Measurements from ENCODE around the gene SULT2B1. TPM values are rescaled to one million over a fixed set of nuclear protein-coding genes. Genes with fewer than 3 reads are reported as not detected.

The SULT2B1 gene
- total RNA-seq, 2 donors from 2014 or later = 1.0 TPM; not detected in 1

GRCh38 chr19:48544856-48545750, 6.9 kb upstream of the SULT2B1 start:
- intact Hi-C loops (cut with DNase I) = no loop called here
- Histone ChIP-seq H3K27me3 (no peaks in the 10 kb centered on the region), H3K9me3 (no peaks in the 10 kb centered on the region), H3K4me3 (no peak overlapping the region), H3K27ac (no peak overlapping the region), H3K4me1 (peaks cover 9% of the 10 kb centered on the region), H3K36me3 (replicated peaks in 1 of 2; ENCODE audit: insufficient read depth in 1 of 2, low read depth in 2 of 2) (no peaks in the 10 kb centered on the region)
- TF ChIP-seq CTCF (IDR thresholded peaks at IDR 0.05) (no peak), POLR2A (IDR thresholded peaks at IDR 0.05) (no peak)
- no peak for ATAC-seq
- no peak for DNase-seq
- 52 to 63% methylated on average over 17 to 24 of the region's 25 CpGs for WGBS, 2 donors

DNA sequence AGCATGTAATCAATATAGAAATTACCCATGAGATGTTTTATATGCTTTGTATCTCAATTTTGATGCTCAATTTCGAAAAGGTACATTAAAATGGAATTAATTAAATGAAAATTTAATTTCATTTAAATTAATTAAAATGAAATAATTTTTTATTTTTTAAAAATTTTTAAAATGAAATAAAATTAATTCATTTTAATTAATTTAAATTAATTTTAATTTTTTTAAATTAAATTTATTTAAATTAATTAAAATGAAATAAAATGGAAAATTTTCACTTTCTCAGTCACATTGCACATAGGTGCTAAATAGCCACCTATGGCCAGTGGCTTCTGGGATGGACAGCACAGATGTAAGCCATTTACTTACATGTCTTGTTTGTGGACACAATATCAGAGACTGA, 4.2 kb upstream of the SULT2B1 start:
- intact Hi-C loops (cut with DNase I) = no loop called here
- DNase-seq = no peak

GRCh38 chr19:48548253-48548911, 3.6 kb upstream of the SULT2B1 start:
- intact Hi-C loops (cut with DNase I) = no loop called here
- no peaks in the 10 kb centered on the region for H3K36me3 ChIP-seq (replicated peaks in 1 of 2; ENCODE audit: insufficient read depth in 1 of 2, low read depth in 2 of 2)
- H3K27ac ChIP-seq = no peak overlapping the region
- TF ChIP-seq POLR2A (IDR thresholded peaks at IDR 0.05) = no peak
- TF ChIP-seq CTCF (IDR thresholded peaks at IDR 0.05) = no peak
- no peak overlapping the region for H3K4me3 ChIP-seq
- H3K4me1 ChIP-seq = peaks cover 21% of the 10 kb centered on the region
- ATAC-seq (no peak), DNase-seq (no peak)
- no peaks in the 10 kb centered on the region for H3K27me3 ChIP-seq
- 74 to 85% methylated on average over 1 of the region's 1 CpG for whole genome bisulfite sequencing, 2 donors
- H3K9me3 ChIP-seq = no peaks in the 10 kb centered on the region

More for the DNA sequence above, 4.2 kb upstream of the SULT2B1 start:
- no peak for ATAC-seq
- Histone ChIP-seq H3K36me3 (replicated peaks in 1 of 2; ENCODE audit: insufficient read depth in 1 of 2, low read depth in 2 of 2) (no peaks in the 10 kb centered on the region), H3K27me3 (no peaks in the 10 kb centered on the region), H3K9me3 (no peaks in the 10 kb centered on the region), H3K4me1 (peaks cover 22% of the 10 kb centered on the region), H3K27ac (no peak overlapping the region), H3K4me3 (no peak overlapping the region)
- TF ChIP-seq CTCF (IDR thresholded peaks at IDR 0.05) (no peak), POLR2A (IDR thresholded peaks at IDR 0.05) (no peak)
- WGBS, 2 donors = 67 to 73% methylated on average over 1 of the region's 1 CpG

DNA sequence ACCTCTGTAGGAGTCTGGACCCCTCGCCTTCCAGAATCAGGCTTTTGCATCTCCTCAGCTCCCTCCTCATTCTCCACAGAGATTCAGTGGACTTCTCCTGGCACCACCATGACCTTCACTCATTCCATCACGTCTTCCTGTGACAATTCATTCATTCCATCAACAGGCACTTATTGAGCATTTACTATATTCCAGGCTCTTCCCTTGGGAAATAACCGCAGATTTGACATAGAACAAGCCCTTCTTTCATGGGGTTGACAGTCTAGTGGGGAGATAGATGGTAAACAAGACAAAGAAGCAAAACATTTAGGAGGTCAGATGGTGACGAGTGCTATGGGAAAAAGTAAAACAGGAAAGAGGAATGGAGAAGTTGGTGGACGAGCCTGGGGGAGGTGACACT, 2.6 kb upstream of the SULT2B1 start:
- Histone ChIP-seq H3K36me3 (replicated peaks in 1 of 2; ENCODE audit: insufficient read depth in 1 of 2, low read depth in 2 of 2) (no peaks in the 10 kb centered on the region), H3K27me3 (no peaks in the 10 kb centered on the region), H3K4me3 (no peak overlapping the region), H3K9me3 (no peaks in the 10 kb centered on the region), H3K27ac (no peak overlapping the region), H3K4me1 (peaks cover 26% of the 10 kb centered on the region)
- no peak for TF ChIP-seq POLR2A (IDR thresholded peaks at IDR 0.05)
- TF ChIP-seq CTCF (IDR thresholded peaks at IDR 0.05) = no peak
- ATAC-seq (no peak), DNase-seq (no peak)
- intact Hi-C loops (cut with DNase I) = no loop called here
- 55 to 64% methylated on average over 5 of the region's 5 CpGs for WGBS, 2 donors

Measured in body of pancreas (tissue), 4 donors.